Measurements from ENCODE around the gene LST1. TPM values are rescaled to one million over a fixed set of nuclear protein-coding genes. Genes with fewer than 3 reads are reported as not detected.

Gene LST1
- total and polyA plus RNA-seq, 2 of the 8 experiments (the other 6 are each of a cell fraction or from before 2014, with no cell fraction given), result not detected

DNA sequence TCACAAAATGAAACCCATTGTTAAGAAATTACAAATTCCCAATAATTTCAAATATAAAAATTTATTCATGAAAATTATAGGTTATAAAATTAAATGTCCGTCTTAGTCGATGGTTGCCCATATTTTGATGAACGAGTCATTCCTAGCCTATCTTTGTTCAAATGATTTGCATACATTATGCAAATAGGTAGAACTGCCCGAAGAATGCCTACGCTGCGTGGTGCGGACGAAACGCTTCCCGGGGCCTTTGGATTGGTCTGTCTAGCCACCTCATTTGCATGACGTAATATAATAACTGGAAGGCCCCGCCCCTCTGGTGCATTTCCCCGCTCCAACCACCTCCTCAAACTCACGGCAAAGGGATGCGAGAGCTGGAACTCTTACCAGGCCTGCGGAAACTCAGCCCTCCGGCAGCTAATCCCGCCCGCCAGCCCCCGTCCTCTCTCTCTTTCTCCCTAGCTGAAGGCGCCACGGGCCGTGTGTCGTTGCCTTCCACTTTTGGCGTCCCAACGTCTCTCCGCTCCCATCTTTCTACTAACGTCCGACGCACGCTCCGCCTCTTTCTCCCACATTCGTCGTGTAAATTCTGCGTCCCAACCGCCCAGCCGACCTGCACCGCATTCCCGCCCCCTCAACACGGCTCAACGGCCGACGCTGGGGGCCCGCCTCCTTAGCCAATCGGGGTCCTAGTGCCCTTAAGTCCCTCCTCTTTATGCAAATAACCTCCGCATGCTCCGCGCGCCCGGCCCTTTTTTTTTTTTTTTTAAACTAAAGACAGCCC, 33.9 kb downstream of the LST1 start:
- H2BK12ac ChIP-seq (ENCODE audit: low read depth, low read length), result peak overlapping the region; percentile 56; the same call in 1 of the 2 replicates
- TF ChIP-seq GTF2F1 (IDR thresholded peaks at IDR 0.05; ENCODE audit: borderline replicate concordance, low read depth, low read length), result peak; percentile 65; the same call in 1 of the 2 replicates
- peak; percentile 45; the same call in 1 of the 2 replicates for TF ChIP-seq CHD1 (IDR thresholded peaks at IDR 0.05; ENCODE audit: low read depth, low read length)
- peak; percentile 97 for TF ChIP-seq POLR2AphosphoS5 (IDR thresholded peaks at IDR 0.05; ENCODE audit: low read depth, low read length)
- TF ChIP-seq CEBPB (IDR thresholded peaks at IDR 0.05; ENCODE audit: low read depth, low read length), result no peak
- no peak for TF ChIP-seq CBX8 (IDR thresholded peaks at IDR 0.05; ENCODE audit: borderline replicate concordance, low read depth, low read length)
- 0 out of 2 replicates have a peak, but pooled peaks have one; percentile 1 for TF ChIP-seq SRF (IDR thresholded peaks at IDR 0.05; ENCODE audit: low read depth, low read length)
- TF ChIP-seq POU5F1 (IDR thresholded peaks at IDR 0.05; ENCODE audit: low read depth, low read length), result no peak
- no peak for TF ChIP-seq RBBP5 (IDR thresholded peaks at IDR 0.05; ENCODE audit: borderline replicate concordance, low read depth, low read length)
- peak; percentile 9 for TF ChIP-seq ASH2L (IDR thresholded peaks at IDR 0.05; ENCODE audit: low read length)
- TF ChIP-seq BACH1 (IDR thresholded peaks at IDR 0.05; ENCODE audit: low read length), result no peak
- TF ChIP-seq SP4 (IDR thresholded peaks at IDR 0.05; ENCODE audit: low read length), result peak; percentile 90
- no peak for TF ChIP-seq ZNF274 (IDR thresholded peaks at IDR 0.05; ENCODE audit: borderline replicate concordance, extremely low read depth, low read length)

More for the DNA sequence above, 33.9 kb downstream of the LST1 start:
- Histone ChIP-seq H3K27ac (ENCODE audit: low read depth, low read length) (peak overlapping the region; percentile 99), H4K20me1 (replicated peaks in 1 of 2; ENCODE audit: control insufficient read depth in 1 of 2, insufficient read depth in 2 of 2, low read length in 2 of 2) (peaks cover 4 to 9% of the 10 kb centered on the region in 2 experiments), H2BK20ac (ENCODE audit: low read length) (no peak overlapping the region), H3K4me2 (ENCODE audit: insufficient read depth in 1 of 2, low read depth in 2 of 2, low read length in 2 of 2) (peak overlapping the region; percentile 84 to 93), H2AFZ (ENCODE audit: low read length) (no peak overlapping the region; the same call in 1 of the 2 replicates), H2BK5ac (ENCODE audit: low read depth, low read length) (peak overlapping the region; percentile 96), H3K23me2 (ENCODE audit: low read depth, low read length) (peaks cover 8% of the 10 kb centered on the region; the same call in 1 of the 2 replicates), H3K27me3 (replicated peaks in 1 of 4; ENCODE audit: control insufficient read depth in 3 of 4, extremely low read depth in 1 of 4, insufficient read depth in 3 of 4, low read length in 3 of 4) (no peaks in the 10 kb centered on the region), H3K4me1 (replicated peaks in 1 of 4; ENCODE audit: control insufficient read depth in 3 of 4, insufficient read depth in 4 of 4, low read length in 3 of 4) (peaks cover 2 to 12% (median 7%) of the 10 kb centered on the region in 4 experiments; a peak in 6 of 7 replicates), H2AK5ac (ENCODE audit: low read depth, low read length) (no peak overlapping the region), H3K4me3 (ENCODE audit: extremely low read depth in 1 of 4, insufficient read depth in 2 of 4, low read depth in 3 of 4, low read length in 4 of 4) (peak overlapping the region; percentile 72 to 97 (median 82)), H3K9me3 (ENCODE audit: insufficient read depth in 2 of 2, low read depth in 1 of 2, low read length in 1 of 2) (no peaks in the 10 kb centered on the region), H3K18ac (ENCODE audit: extremely low read depth, low read length) (peak overlapping the region; percentile 98), H3K56ac (replicated peaks; ENCODE audit: insufficient read length, low read depth, low read length) (peak overlapping the region; percentile 83), H4K5ac (ENCODE audit: insufficient read length, low read depth, low read length) (peak overlapping the region; percentile 92), H3K36me3 (ENCODE audit: control insufficient read depth in 2 of 4, insufficient read depth in 4 of 4, low read length in 3 of 4) (peaks cover 18 to 32% (median 21%) of the 10 kb centered on the region in 4 experiments), H3K9ac (replicated peaks in 1 of 4; ENCODE audit: extremely low read depth in 1 of 4, low read depth in 3 of 4, low read length in 3 of 4) (peak overlapping the region; percentile 83 to 99 (median 95)), H4K8ac (ENCODE audit: extremely low read depth, insufficient read depth, low read length) (peak overlapping the region; percentile 99; the same call in 1 of the 2 replicates), H2BK120ac (replicated peaks; ENCODE audit: low read depth, low read length) (no peak overlapping the region), H3K4ac (replicated peaks; ENCODE audit: insufficient read length, low read depth, low read length) (no peak overlapping the region), H2BK15ac (ENCODE audit: low read length) (peak overlapping the region; percentile 48; the same call in 1 of the 2 replicates), H3K14ac (ENCODE audit: insufficient read length) (no peak overlapping the region), H3K23ac (ENCODE audit: insufficient read length) (no peak overlapping the region), H3K79me2 (ENCODE audit: control insufficient read depth in 1 of 2, insufficient read depth in 2 of 2, low read length in 2 of 2) (peaks cover 24 to 37% of the 10 kb centered on the region in 2 experiments), H4K91ac (replicated peaks; ENCODE audit: insufficient read length, low read length) (peak overlapping the region; percentile 44), H3K79me1 (ENCODE audit: low read depth, low read length) (peaks cover 7% of the 10 kb centered on the region; the same call in 1 of the 2 replicates)
- DNase-seq (ENCODE audit: low read depth in 1 of 2, low spot score in 2 of 2) (peak; percentile 94 to 97), FAIRE-seq (peak; percentile 80)
- POLR2A ChIA-PET (ENCODE audit: partially characterized antibody), result interaction anchor here (0.6 to 34.9 kb wide), 11 partner anchors 9 to 422 kb away, joined by 3 to 883 read pairs (median 6); partner anchors contain the start of genes APOM, ATP6V1G2, BAG6 and C6orf47
- CTCF ChIA-PET (ENCODE audit: partially characterized antibody), result interaction anchor here (1.0 kb wide), 1 partner anchor 72 kb away, joined by 4 read pairs; the partner anchor contains the start of gene NFKBIL1
- 2% methylated on average over 39 of the region's 50 CpGs; no CpG with 5 or more reads in 1 of the 2 experiments for WGBS, 2 experiments (ENCODE audit: extremely low coverage in 1 of 2, insufficient coverage in 1 of 2, insufficient read length in 1 of 2, insufficient replicate concordance in 2 of 2, low coverage in 1 of 2, low lambda C conversion rate in 2 of 2, missing lambda C conversion rate in 1 of 2)
